ENCODE data around the gene GRPEL1.

GRPEL1 gene

GRCh38 chr4:7021355-7021754, 46.5 kb downstream of the GRPEL1 start:
- DNase-seq = no peak

- no peak for DNase-seq
These were observed 47.0 kb downstream of the GRPEL1 start for GRCh38 chr4:7020856-7021255.

GRCh38 chr4:7020290-7020689, 47.6 kb downstream of the GRPEL1 start:
- no peak for DNase-seq

- DNase-seq = no peak
These were observed 48.5 kb downstream of the GRPEL1 start for GRCh38 chr4:7019367-7019766.

GRCh38 chr4:7018281-7018680, 49.6 kb downstream of the GRPEL1 start:
- no peak for DNase-seq

- no peak for DNase-seq
These were observed 50.3 kb downstream of the GRPEL1 start for GRCh38 chr4:7017446-7018048.

GRCh38 chr4:7016512-7016911, 51.4 kb downstream of the GRPEL1 start:
- no peak for DNase-seq

- DNase-seq = no peak
These were observed 51.8 kb downstream of the GRPEL1 start for GRCh38 chr4:7016086-7016485.

GRCh38 chr4:7015383-7016035, 52.4 kb downstream of the GRPEL1 start:
- DNase-seq = no peak

- no peak for DNase-seq
These were observed 53.0 kb downstream of the GRPEL1 start for GRCh38 chr4:7014815-7015214.

GRCh38 chr4:7013175-7013574, 54.7 kb downstream of the GRPEL1 start:
- no peak for DNase-seq

GRCh38 chr4:7009564-7009963, 58.3 kb downstream of the GRPEL1 start:
- DNase-seq = no peak

All from DMS79 (cell line).